Keratinocyte (primary cell): ENCODE results near the gene ADH1C. TPM values are rescaled to one million over a fixed set of nuclear protein-coding genes. Genes with fewer than 3 reads are reported as not detected.
"Not testable (repeated sequence)": the region's sequence is repeated elsewhere in the genome, so short reads cannot be mapped to it uniquely, and the experiment has no call there.

Experiments used
- DNase-seq: peaks from one replicate; pipeline ENCODE4 v3.0.0-alpha.2; 2011; ENCODE audit warnings: low read depth, missing footprints, low spot score
- FAIRE-seq: peaks from 2 replicates; lab custom pipeline; 2011; peaks lifted over from hg19 to GRCh38; lab: Jason Lieb, UNC
- H2AFZ ChIP-seq: 2 replicates; pipeline ENCODE4 v1.6.0; 2012; ENCODE audit warnings: low read length, control low read depth, inconsistent platforms; ENCODE audit not compliant: control insufficient read depth
- H3K27ac ChIP-seq: 2 replicates; pipeline ENCODE4 v1.5.1; 2011; ENCODE audit warnings: low read length; ENCODE audit not compliant: control insufficient read depth, insufficient read depth
- H3K27me3 ChIP-seq: 3 replicates; pipeline ENCODE4 v1.6.0; 2011; ENCODE audit warnings: low read length; ENCODE audit not compliant: control insufficient read depth, insufficient read depth; ENCODE audit errors: extremely low read depth
- H3K36me3 ChIP-seq, 2 experiments: 2 replicates in 1 of 2; 3 replicates in 1 of 2; pipeline ENCODE4 v1.5.1; 2011; ENCODE audit warnings: low read length in 2 of 2, mild to moderate bottlenecking in 1 of 2; ENCODE audit not compliant: control insufficient read depth in 2 of 2, insufficient read depth in 2 of 2; ENCODE audit errors: extremely low read depth in 1 of 2
- H3K4me1 ChIP-seq: 3 replicates; pipeline ENCODE4 v1.5.1; 2011; ENCODE audit warnings: low read length; ENCODE audit not compliant: control insufficient read depth, insufficient read depth; ENCODE audit errors: extremely low read depth
- H3K4me2 ChIP-seq: 3 replicates; pipeline ENCODE4 v1.6.0; 2011; ENCODE audit warnings: low read depth, low read length; ENCODE audit not compliant: control insufficient read depth, insufficient read depth; ENCODE audit errors: extremely low read depth
- H3K4me3 ChIP-seq, 3 experiments: fragments of 200-600 bp in 1 of 3; sonication (generic) in 1 of 3; 2 replicates in 2 of 3; 3 replicates in 1 of 3; pipeline ENCODE4 v1.5.1; 2011 to 2016; ENCODE audit warnings: low read length in 3 of 3, mild to moderate bottlenecking in 3 of 3, control low read depth in 2 of 3, inconsistent platforms in 1 of 3, low read depth in 1 of 3, mixed read lengths in 1 of 3, mixed run types in 1 of 3, moderate library complexity in 1 of 3; ENCODE audit not compliant: control insufficient read depth in 2 of 3, insufficient read depth in 2 of 3; ENCODE audit errors: extremely low read depth in 1 of 3
- H3K79me2 ChIP-seq: 2 replicates; pipeline ENCODE4 v1.6.0; 2012; ENCODE audit warnings: low read length; ENCODE audit not compliant: control insufficient read depth, insufficient read depth
- H3K9ac ChIP-seq: 3 replicates; pipeline ENCODE4 v1.6.0; 2011; ENCODE audit warnings: low read length; ENCODE audit not compliant: control insufficient read depth, insufficient read depth; ENCODE audit errors: extremely low read depth
- H3K9me1 ChIP-seq: 3 replicates; pipeline ENCODE4 v1.6.0; 2011; ENCODE audit warnings: low read length; ENCODE audit not compliant: control insufficient read depth, insufficient read depth; ENCODE audit errors: extremely low read depth
- H3K9me3 ChIP-seq: 2 replicates; pipeline ENCODE4 v1.5.1; 2012; ENCODE audit warnings: low read depth, low read length; ENCODE audit not compliant: control insufficient read depth
- H4K20me1 ChIP-seq: 3 replicates; pipeline ENCODE4 v1.6.0; 2011; ENCODE audit warnings: low read length; ENCODE audit not compliant: control insufficient read depth, insufficient read depth; ENCODE audit errors: extremely low read depth
- CTCF ChIP-seq, 3 experiments: IDR thresholded peaks in 1 of 3; conservative IDR thresholded peaks in 1 of 3; optimal IDR thresholded peaks in 1 of 3; 2 replicates in 2 of 3; 3 replicates in 1 of 3; pipeline versions ENCODE3 to v1.5.1; 2011; ENCODE audit warnings: low read length in 3 of 3, mild to moderate bottlenecking in 3 of 3, moderate library complexity in 2 of 3, control low read depth in 1 of 3, inconsistent platforms in 1 of 3; ENCODE audit not compliant: insufficient read depth in 2 of 3; ENCODE audit errors: extremely low read depth in 1 of 3
- EZH2 ChIP-seq: IDR thresholded peaks from one replicate; pipeline ENCODE4 v1.6.1; 2012; ENCODE audit warnings: inconsistent platforms, mild to moderate bottlenecking, low read length, moderate library complexity
- dilution Hi-C: fragments of 300-500 bp; cut with MboI; formaldehyde crosslinking; loops from one replicate; pipeline ENCODE4 v1.7.0; 2020; ENCODE audit warnings: low sequenced_read_pairs; ENCODE audit not compliant: extremely low pct_ligation_motif_present
- polyA plus RNA-seq, 5 experiments: library from polyadenylated mRNA; depleted of rRNA in 3 of 5; stranded (reverse) in 3 of 5; stranded (forward) in 1 of 5; unstranded in 1 of 5; fragments of >200 nt; gene quantifications; 1 replicate in 1 of 5; 2 replicates in 3 of 5; 3 replicates in 1 of 5; pipeline versions ENCODE4 v1.2.1 to v1.2.3, GENCODE V29; 2011 to 2012; ENCODE audit warnings: missing spikeins in 2 of 5, low read depth in 1 of 5, low replicate concordance in 1 of 5

Gene ADH1C
- polyA plus RNA-seq, 1 donor (not counting 4 experiments of a cell fraction or from before 2014, with no cell fraction given): 0.03 TPM

GRCh38 chr4:99349338-99349737 is 3.2 kb downstream of the ADH1C start:
- Histone ChIP-seq H3K4me2 (no peak overlapping the region), H3K27ac (no peak overlapping the region), H3K27me3 (no peaks in the 10 kb centered on the region), H3K9me3 (no peaks in the 10 kb centered on the region), H3K36me3 (no peaks in the 10 kb centered on the region), H4K20me1 (no peaks in the 10 kb centered on the region), H3K9me1 (no peaks in the 10 kb centered on the region), H3K9ac (no peak overlapping the region), H3K79me2 (no peaks in the 10 kb centered on the region), H3K4me1 (no peaks in the 10 kb centered on the region), H3K4me3 (no peak overlapping the region), H2AFZ (no peak overlapping the region)
- FAIRE-seq (no peak), DNase-seq (no peak)
- TF ChIP-seq EZH2 (no peak), CTCF (optimal IDR thresholded peaks at IDR 0.05 in 1 of 3, IDR thresholded peaks at IDR 0.05 in 1 of 3, conservative IDR thresholded peaks at IDR 0.05 in 1 of 3; ENCODE audit: extremely low read depth in 1 of 3, insufficient read depth in 2 of 3, low read length in 3 of 3) (no peak)
- dilution Hi-C loops: no loop called here

GRCh38 chr4:99342624-99343023 is 9.9 kb downstream of the ADH1C start:
- H2AFZ ChIP-seq, H4K20me1 ChIP-seq, H3K4me2 ChIP-seq, H3K4me3 ChIP-seq, H3K27me3 ChIP-seq, H3K4me1 ChIP-seq, H3K36me3 ChIP-seq, H3K9ac ChIP-seq, H3K9me1 ChIP-seq, dilution Hi-C loops, DNase-seq, FAIRE-seq, H3K79me2 ChIP-seq, H3K9me3 ChIP-seq, H3K27ac ChIP-seq: not testable (repeated sequence)

- no peak for TF ChIP-seq CTCF (optimal IDR thresholded peaks at IDR 0.05 in 1 of 3, IDR thresholded peaks at IDR 0.05 in 1 of 3, conservative IDR thresholded peaks at IDR 0.05 in 1 of 3; ENCODE audit: extremely low read depth in 1 of 3, insufficient read depth in 2 of 3, low read length in 3 of 3)
- no peak for TF ChIP-seq EZH2
- H4K20me1 ChIP-seq: no peaks in the 10 kb centered on the region
- H3K4me1 ChIP-seq: no peaks in the 10 kb centered on the region
- H2AFZ ChIP-seq: no peak overlapping the region
- H3K27me3 ChIP-seq: no peaks in the 10 kb centered on the region
- no peak for FAIRE-seq
- H3K9me3 ChIP-seq: no peaks in the 10 kb centered on the region
- no peak for DNase-seq
- H3K27ac ChIP-seq: no peak overlapping the region
- H3K4me2 ChIP-seq: no peak overlapping the region
- H3K4me3 ChIP-seq: no peak overlapping the region
- H3K36me3 ChIP-seq: no peaks in the 10 kb centered on the region
- no peaks in the 10 kb centered on the region for H3K79me2 ChIP-seq
- dilution Hi-C loops: no loop called here
- no peaks in the 10 kb centered on the region for H3K9me1 ChIP-seq
- H3K9ac ChIP-seq: no peak overlapping the region
These were observed 11.1 kb downstream of the ADH1C start for GRCh38 chr4:99341426-99341825.
